ENCODE results near the gene TEDC2.
"Not testable (repeated sequence)": the region's sequence is repeated elsewhere in the genome, so short reads cannot be mapped to it uniquely, and the experiment has no call there.

The TEDC2 gene

DNA sequence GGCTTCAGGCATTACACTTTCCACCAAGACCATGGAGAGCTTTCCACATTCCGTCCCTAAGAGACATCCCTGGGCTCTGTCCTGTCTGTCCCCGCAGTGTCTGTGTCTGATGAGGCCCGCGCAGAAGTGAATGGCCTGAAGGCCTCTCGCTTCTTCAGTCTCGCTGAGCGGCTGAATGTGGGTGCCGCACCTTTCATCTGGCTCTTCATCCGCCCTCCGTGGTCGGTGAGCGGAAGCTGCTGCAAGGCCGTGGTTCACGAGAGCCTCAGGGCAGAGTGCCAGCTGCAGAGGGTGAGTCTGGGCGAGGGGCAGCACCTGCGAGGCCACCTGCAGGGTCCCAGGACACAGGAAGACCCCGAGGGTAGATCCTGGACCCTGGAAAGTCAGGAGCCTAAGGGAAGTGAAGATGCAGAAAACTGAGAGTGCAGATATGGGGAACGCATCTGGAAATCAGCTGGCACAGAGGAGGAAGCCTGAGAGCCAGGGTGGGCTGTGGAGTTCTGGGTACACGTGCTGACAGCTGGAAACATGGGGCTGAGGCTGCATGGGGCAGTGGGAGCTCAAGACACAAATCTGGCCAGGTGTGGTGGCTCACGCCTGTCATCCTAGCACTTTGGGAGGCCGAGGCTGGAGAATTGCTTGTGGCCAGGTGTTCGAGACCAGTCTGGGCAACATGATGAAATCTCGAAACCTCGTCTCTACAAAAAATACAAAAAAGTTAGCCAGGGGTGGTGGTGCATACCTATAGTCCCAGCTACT is 22.7 kb upstream of the TEDC2 start:
- Histone ChIP-seq H3K27me3 (ENCODE audit: control insufficient read depth in 5 of 5, insufficient read depth in 4 of 5, low read length in 5 of 5) (no peaks in the 10 kb centered on the region), H3K27ac (ENCODE audit: low read depth, low read length) (no peak overlapping the region), H3K36me3 (ENCODE audit: control insufficient read depth in 5 of 5, insufficient read depth in 5 of 5, low read length in 5 of 5) (peaks cover 0 to 49% (median 43%) of the 10 kb centered on the region in 5 donors), H3K4me1 (ENCODE audit: control insufficient read depth in 5 of 5, insufficient read depth in 5 of 5, low read length in 5 of 5) (no peaks in the 10 kb centered on the region), H3K4me3 (ENCODE audit: low read depth in 1 of 5, low read length in 5 of 5) (no peak overlapping the region), H3K9ac (ENCODE audit: low read length in 5 of 5) (no peak overlapping the region), H3K9me3 (ENCODE audit: control insufficient read depth in 5 of 5, low read length in 5 of 5) (peaks cover 0 to 2% (median 0%) of the 10 kb centered on the region in 5 donors)

DNA sequence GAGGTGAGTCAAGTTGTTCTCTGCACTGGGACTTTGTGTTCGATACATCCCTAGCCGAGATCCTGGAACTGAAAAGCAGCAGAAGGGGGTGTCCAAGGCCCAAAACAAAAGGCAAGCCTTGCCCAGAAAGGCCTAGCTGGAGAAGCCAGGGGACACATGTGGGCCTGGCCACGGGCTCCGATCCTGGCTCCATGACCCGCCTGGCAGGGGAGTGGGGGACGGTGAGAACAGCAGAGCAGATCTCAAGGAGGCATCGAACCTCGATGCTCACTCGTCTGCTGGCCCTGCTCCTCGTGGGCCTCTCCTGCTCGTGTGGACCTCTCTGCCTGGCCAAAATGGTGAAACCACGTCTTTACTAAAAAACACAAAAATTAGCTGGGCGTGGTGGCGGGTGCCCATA is 21.8 kb upstream of the TEDC2 start:
- Histone ChIP-seq H3K27me3 (ENCODE audit: control insufficient read depth in 5 of 5, insufficient read depth in 4 of 5, low read length in 5 of 5) (no peaks in the 10 kb centered on the region), H3K9me3 (ENCODE audit: control insufficient read depth in 5 of 5, low read length in 5 of 5) (peaks cover 0 to under 1% (median 0%) of the 10 kb centered on the region in 5 donors), H3K9ac (ENCODE audit: low read length in 5 of 5) (no peak overlapping the region), H3K36me3 (ENCODE audit: control insufficient read depth in 5 of 5, insufficient read depth in 5 of 5, low read length in 5 of 5) (peaks cover 0 to 42% (median 34%) of the 10 kb centered on the region in 5 donors), H3K4me3 (ENCODE audit: low read depth in 1 of 5, low read length in 5 of 5) (no peak overlapping the region), H3K4me1 (ENCODE audit: control insufficient read depth in 5 of 5, insufficient read depth in 5 of 5, low read length in 5 of 5) (no peaks in the 10 kb centered on the region), H3K27ac (ENCODE audit: low read depth, low read length) (no peak overlapping the region)

DNA sequence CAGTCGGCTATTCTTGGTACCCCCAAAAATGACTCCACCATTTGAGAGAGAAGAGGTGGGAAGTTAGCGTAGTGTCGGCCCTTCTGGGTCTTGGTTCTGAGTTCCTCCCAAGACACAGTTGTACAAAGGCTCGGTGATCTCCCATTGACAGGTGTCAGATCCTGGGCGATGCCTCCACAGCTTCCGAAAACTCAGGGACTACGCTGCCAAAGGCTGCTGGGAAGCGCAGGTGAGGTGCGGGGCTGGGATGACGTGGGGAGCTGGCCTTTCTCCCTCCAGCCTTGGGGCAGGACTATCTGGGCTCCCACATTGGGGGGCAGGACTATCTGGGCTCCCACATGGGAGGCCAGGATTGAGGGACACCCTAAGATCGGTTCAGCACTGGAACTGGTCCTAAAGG is 20.3 kb upstream of the TEDC2 start:
- no peaks in the 10 kb centered on the region for H3K27me3 ChIP-seq (ENCODE audit: control insufficient read depth in 5 of 5, insufficient read depth in 4 of 5, low read length in 5 of 5)
- H3K4me1 ChIP-seq (ENCODE audit: control insufficient read depth in 5 of 5, insufficient read depth in 5 of 5, low read length in 5 of 5): no peaks in the 10 kb centered on the region
- H3K9ac ChIP-seq (ENCODE audit: low read length in 5 of 5): no peak overlapping the region
- H3K27ac ChIP-seq (ENCODE audit: low read depth, low read length): no peak overlapping the region
- H3K9me3 ChIP-seq (ENCODE audit: control insufficient read depth in 5 of 5, low read length in 5 of 5): no peaks in the 10 kb centered on the region
- H3K36me3 ChIP-seq (ENCODE audit: control insufficient read depth in 5 of 5, insufficient read depth in 5 of 5, low read length in 5 of 5): peaks cover 0 to 43% (median 39%) of the 10 kb centered on the region in 5 donors
- H3K4me3 ChIP-seq (ENCODE audit: low read depth in 1 of 5, low read length in 5 of 5): no peak overlapping the region

DNA sequence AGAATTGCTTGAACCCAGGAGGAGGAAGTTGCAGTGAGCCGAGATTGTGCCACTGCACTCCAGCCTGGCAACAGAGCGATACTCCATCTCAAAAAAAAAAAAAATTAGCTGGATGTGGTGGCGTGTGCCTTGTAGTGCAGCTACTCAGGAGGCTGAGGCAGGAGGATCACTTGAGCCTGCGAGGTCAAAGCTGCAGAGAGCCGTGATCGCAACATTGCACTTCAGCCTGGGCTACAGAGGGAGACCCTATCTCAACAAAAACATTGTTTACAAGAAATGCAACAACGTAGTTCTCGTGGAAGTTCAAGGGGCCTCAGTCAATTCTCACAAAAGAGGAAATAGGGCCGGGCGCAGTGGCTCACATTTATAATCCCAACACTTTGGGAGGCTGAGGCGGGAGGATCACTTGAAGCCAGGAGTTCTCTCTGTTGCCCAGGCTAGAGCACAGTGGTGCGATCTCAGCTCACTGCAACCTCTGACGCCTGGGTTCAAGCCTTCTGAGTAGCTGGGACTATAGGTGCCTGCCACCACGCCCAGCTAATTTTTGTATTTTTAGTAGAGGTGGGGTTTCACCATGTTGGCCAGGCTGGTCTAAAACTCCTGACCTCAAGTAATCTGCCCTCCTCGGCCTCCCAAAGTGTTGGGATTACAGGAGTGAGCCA is 18.6 kb upstream of the TEDC2 start:
- not testable (repeated sequence) for H3K4me1 ChIP-seq (ENCODE audit: control insufficient read depth in 5 of 5, insufficient read depth in 5 of 5, low read length in 5 of 5); H3K9me3 ChIP-seq (ENCODE audit: control insufficient read depth in 5 of 5, low read length in 5 of 5); H3K4me3 ChIP-seq (ENCODE audit: low read depth in 1 of 5, low read length in 5 of 5); H3K27ac ChIP-seq (ENCODE audit: low read depth, low read length); H3K27me3 ChIP-seq (ENCODE audit: control insufficient read depth in 5 of 5, insufficient read depth in 4 of 5, low read length in 5 of 5); H3K9ac ChIP-seq (ENCODE audit: low read length in 5 of 5)
- H3K36me3 ChIP-seq (ENCODE audit: control insufficient read depth in 5 of 5, insufficient read depth in 5 of 5, low read length in 5 of 5): peaks cover 0 to 52% (median 47%) of the 10 kb centered on the region in 5 donors

DNA sequence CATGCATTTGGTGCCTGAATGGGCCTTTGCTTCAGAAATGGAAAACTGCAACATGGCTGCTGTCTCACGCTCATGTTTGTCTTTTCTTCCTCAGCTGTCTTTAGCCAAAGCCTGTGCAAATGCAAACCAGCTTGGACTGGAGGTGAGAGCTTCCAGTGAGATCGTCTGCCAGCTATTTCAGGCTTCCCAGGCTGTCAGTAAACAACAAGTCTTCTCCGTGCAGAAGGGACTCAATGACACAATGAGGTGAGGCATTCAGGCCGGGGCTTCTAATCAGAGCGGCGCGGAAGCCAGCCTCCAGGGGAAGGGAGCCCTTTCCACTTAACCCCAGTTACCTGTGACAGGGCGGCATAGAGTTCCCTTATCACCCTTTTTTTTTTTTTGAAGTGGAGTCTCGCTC is 16.4 kb upstream of the TEDC2 start:
- Histone ChIP-seq H3K36me3 (ENCODE audit: control insufficient read depth in 5 of 5, insufficient read depth in 5 of 5, low read length in 5 of 5) (peaks cover 0 to 51% (median 44%) of the 10 kb centered on the region in 5 donors), H3K27me3 (ENCODE audit: control insufficient read depth in 5 of 5, insufficient read depth in 4 of 5, low read length in 5 of 5) (no peaks in the 10 kb centered on the region), H3K4me3 (ENCODE audit: low read depth in 1 of 5, low read length in 5 of 5) (no peak overlapping the region), H3K9me3 (ENCODE audit: control insufficient read depth in 5 of 5, low read length in 5 of 5) (no peaks in the 10 kb centered on the region), H3K4me1 (ENCODE audit: control insufficient read depth in 5 of 5, insufficient read depth in 5 of 5, low read length in 5 of 5) (no peaks in the 10 kb centered on the region), H3K9ac (ENCODE audit: low read length in 5 of 5) (no peak overlapping the region), H3K27ac (ENCODE audit: low read depth, low read length) (no peak overlapping the region)

DNA sequence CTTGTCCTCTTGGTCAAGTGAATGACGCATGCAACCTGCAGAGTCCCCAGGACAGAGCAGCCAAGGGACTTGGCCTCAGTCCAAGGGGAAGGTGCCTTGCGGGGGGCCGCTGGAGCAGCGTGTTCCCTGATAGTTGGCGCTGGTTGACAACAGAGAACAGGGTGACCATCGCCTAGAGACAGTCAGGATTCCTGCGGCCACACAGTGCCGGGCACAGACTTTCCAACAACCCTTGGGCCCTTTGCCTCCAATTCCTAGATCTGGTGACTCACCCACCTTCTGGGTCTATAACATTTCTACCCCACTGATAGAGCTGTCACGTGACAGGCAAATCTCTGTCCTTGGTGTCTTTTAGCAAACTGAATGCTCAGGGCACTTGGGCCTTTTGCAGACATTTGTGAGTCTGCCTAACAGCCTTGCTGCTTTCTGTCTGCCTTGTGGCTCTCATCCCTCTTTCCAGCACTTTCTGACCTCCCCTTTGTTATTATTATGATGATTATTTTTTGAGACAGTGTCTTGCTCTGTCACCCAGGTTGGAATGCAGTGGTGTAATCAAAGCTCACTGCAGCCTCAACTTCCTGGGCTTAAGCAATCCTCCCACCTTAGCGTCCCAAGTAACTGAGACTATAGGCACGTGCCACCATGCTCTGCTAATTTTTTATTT is 11.9 kb upstream of the TEDC2 start:
- no peaks in the 10 kb centered on the region for H3K4me1 ChIP-seq (ENCODE audit: control insufficient read depth in 5 of 5, insufficient read depth in 5 of 5, low read length in 5 of 5)
- no peak overlapping the region for H3K27ac ChIP-seq (ENCODE audit: low read depth, low read length)
- no peaks in the 10 kb centered on the region for H3K9me3 ChIP-seq (ENCODE audit: control insufficient read depth in 5 of 5, low read length in 5 of 5)
- no peak overlapping the region for H3K4me3 ChIP-seq (ENCODE audit: low read depth in 1 of 5, low read length in 5 of 5)
- H3K27me3 ChIP-seq (ENCODE audit: control insufficient read depth in 5 of 5, insufficient read depth in 4 of 5, low read length in 5 of 5): no peaks in the 10 kb centered on the region
- peaks cover 0 to 55% (median 51%) of the 10 kb centered on the region in 5 donors for H3K36me3 ChIP-seq (ENCODE audit: control insufficient read depth in 5 of 5, insufficient read depth in 5 of 5, low read length in 5 of 5)
- no peak overlapping the region for H3K9ac ChIP-seq (ENCODE audit: low read length in 5 of 5)

DNA sequence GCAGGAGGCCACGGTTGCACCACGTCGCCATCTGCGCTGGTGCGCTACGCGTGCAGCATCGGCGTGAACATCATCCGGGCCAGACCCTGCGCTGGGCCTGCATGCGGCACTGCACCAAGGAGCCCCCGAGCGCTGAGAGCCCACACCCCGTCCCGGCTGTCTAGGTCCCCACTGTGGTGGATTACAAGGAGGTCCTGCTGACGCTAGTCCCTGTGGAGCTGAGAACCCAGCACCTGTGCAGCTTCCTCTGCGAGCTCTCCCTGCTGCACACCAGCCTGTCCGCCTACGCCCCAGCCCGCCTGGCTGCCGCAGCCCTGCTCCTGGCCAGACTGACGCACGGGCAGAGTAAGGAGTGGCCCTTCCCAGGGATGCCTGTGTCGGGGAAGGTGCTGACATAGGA is 10.8 kb upstream of the TEDC2 start:
- H3K36me3 ChIP-seq (ENCODE audit: control insufficient read depth in 5 of 5, insufficient read depth in 5 of 5, low read length in 5 of 5): peaks cover 0 to 59% (median 55%) of the 10 kb centered on the region in 5 donors
- no peaks in the 10 kb centered on the region for H3K27me3 ChIP-seq (ENCODE audit: control insufficient read depth in 5 of 5, insufficient read depth in 4 of 5, low read length in 5 of 5)
- H3K27ac ChIP-seq (ENCODE audit: low read depth, low read length): no peak overlapping the region
- H3K9me3 ChIP-seq (ENCODE audit: control insufficient read depth in 5 of 5, low read length in 5 of 5): no peaks in the 10 kb centered on the region
- no peaks in the 10 kb centered on the region for H3K4me1 ChIP-seq (ENCODE audit: control insufficient read depth in 5 of 5, insufficient read depth in 5 of 5, low read length in 5 of 5)
- H3K4me3 ChIP-seq (ENCODE audit: low read depth in 1 of 5, low read length in 5 of 5): no peak overlapping the region
- H3K9ac ChIP-seq (ENCODE audit: low read length in 5 of 5): no peak overlapping the region

DNA sequence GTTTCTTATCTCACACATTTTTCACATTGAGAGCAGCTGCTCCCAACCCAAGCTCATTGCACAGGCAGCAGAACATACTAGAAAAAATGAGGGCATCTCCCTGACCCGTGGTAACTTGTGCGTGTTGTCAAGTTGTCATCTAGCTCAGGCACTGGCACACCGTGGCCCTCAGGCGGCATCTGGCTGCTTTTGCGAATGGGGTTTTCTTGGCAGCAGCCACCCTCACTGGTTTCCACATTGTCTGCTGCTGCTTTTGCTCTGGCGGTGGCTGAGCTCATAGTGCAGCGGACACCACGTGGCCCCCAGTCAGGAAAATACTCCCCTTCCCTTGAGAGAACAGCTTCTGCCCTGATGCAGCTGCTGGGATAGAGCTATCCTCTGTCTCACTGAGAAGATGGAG is 9.4 kb upstream of the TEDC2 start:
- no peak overlapping the region for H3K27ac ChIP-seq (ENCODE audit: low read depth, low read length)
- no peak overlapping the region for H3K9ac ChIP-seq (ENCODE audit: low read length in 5 of 5)
- no peak overlapping the region for H3K4me3 ChIP-seq (ENCODE audit: low read depth in 1 of 5, low read length in 5 of 5)
- no peaks in the 10 kb centered on the region for H3K4me1 ChIP-seq (ENCODE audit: control insufficient read depth in 5 of 5, insufficient read depth in 5 of 5, low read length in 5 of 5)
- no peaks in the 10 kb centered on the region for H3K9me3 ChIP-seq (ENCODE audit: control insufficient read depth in 5 of 5, low read length in 5 of 5)
- no peaks in the 10 kb centered on the region for H3K27me3 ChIP-seq (ENCODE audit: control insufficient read depth in 5 of 5, insufficient read depth in 4 of 5, low read length in 5 of 5)
- peaks cover 0 to 50% (median 48%) of the 10 kb centered on the region in 5 donors for H3K36me3 ChIP-seq (ENCODE audit: control insufficient read depth in 5 of 5, insufficient read depth in 5 of 5, low read length in 5 of 5)

DNA sequence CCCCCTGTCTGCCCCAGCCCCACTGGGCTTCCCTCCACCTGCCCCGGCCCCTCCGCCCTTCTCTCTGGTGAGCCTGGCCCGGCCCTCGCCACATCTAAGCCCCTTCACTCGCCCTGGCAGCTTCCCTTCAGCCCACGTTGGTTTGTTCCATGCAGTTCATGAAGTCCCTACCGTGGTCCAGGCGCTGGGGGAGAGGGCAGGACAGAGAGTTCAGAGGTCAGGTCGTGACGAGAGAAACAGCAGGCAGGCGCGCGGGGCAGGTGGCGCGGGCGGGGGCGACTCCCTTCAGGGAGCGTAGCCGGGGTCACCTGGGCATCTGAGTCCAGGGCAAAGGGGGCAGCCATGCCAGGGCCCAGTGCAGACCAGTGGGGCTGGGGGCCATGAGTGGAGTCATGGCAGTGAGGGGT is 8.9 kb upstream of the TEDC2 start:
- no peak overlapping the region for H3K27ac ChIP-seq (ENCODE audit: low read depth, low read length)
- H3K27me3 ChIP-seq (ENCODE audit: control insufficient read depth in 5 of 5, insufficient read depth in 4 of 5, low read length in 5 of 5): no peaks in the 10 kb centered on the region
- H3K9ac ChIP-seq (ENCODE audit: low read length in 5 of 5): no peak overlapping the region
- no peaks in the 10 kb centered on the region for H3K9me3 ChIP-seq (ENCODE audit: control insufficient read depth in 5 of 5, low read length in 5 of 5)
- H3K36me3 ChIP-seq (ENCODE audit: control insufficient read depth in 5 of 5, insufficient read depth in 5 of 5, low read length in 5 of 5): peaks cover 0 to 50% (median 46%) of the 10 kb centered on the region in 5 donors
- no peak overlapping the region for H3K4me3 ChIP-seq (ENCODE audit: low read depth in 1 of 5, low read length in 5 of 5)
- H3K4me1 ChIP-seq (ENCODE audit: control insufficient read depth in 5 of 5, insufficient read depth in 5 of 5, low read length in 5 of 5): no peaks in the 10 kb centered on the region

DNA sequence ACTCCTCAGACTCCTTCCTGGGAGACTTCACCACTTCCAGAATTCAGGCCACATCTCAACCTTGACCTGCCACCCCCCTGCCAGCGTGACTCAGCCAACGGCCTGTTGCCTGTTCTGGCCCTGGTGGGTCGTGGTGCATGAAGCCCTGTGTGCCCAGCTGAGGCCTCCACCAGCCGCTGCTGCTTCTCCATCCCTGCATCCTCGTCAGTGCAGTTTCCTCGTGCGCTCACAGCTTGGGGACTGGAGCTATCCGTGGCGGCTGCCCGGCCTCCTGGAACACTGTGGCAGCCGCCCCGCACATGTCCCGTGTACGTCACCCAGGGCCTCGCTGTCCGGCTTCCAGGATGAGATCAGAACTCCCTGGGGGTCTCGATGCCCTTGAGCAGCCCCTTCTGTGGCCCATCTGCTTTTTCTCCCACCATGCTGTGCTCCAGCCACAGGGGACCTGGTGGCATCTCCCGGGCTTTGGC is 8.0 kb upstream of the TEDC2 start:
- Histone ChIP-seq H3K27ac (ENCODE audit: low read depth, low read length) (no peak overlapping the region), H3K9ac (ENCODE audit: low read length in 5 of 5) (no peak overlapping the region), H3K4me1 (ENCODE audit: control insufficient read depth in 5 of 5, insufficient read depth in 5 of 5, low read length in 5 of 5) (no peaks in the 10 kb centered on the region), H3K9me3 (ENCODE audit: control insufficient read depth in 5 of 5, low read length in 5 of 5) (peaks cover 0 to 3% (median 0%) of the 10 kb centered on the region in 5 donors), H3K36me3 (ENCODE audit: control insufficient read depth in 5 of 5, insufficient read depth in 5 of 5, low read length in 5 of 5) (peaks cover 0 to 50% (median 46%) of the 10 kb centered on the region in 5 donors), H3K4me3 (ENCODE audit: low read depth in 1 of 5, low read length in 5 of 5) (no peak overlapping the region), H3K27me3 (ENCODE audit: control insufficient read depth in 5 of 5, insufficient read depth in 4 of 5, low read length in 5 of 5) (no peaks in the 10 kb centered on the region)
